Hematopoietic multipotent progenitor cell treated with erythropoietin and hydrocortisone succinate and interleukin-3 and kit ligand, for 4 days (in vitro differentiated cells): Measurements from ENCODE around the gene LMX1A.

Experiments
- DNase-seq: peaks from one replicate; pipeline ENCODE4 v3.0.0-alpha.2; 2015

The LMX1A gene

GRCh38 chr1:165259236-165259635 is 97.3 kb downstream of the LMX1A start:
- DNase-seq, result no peak

DNA sequence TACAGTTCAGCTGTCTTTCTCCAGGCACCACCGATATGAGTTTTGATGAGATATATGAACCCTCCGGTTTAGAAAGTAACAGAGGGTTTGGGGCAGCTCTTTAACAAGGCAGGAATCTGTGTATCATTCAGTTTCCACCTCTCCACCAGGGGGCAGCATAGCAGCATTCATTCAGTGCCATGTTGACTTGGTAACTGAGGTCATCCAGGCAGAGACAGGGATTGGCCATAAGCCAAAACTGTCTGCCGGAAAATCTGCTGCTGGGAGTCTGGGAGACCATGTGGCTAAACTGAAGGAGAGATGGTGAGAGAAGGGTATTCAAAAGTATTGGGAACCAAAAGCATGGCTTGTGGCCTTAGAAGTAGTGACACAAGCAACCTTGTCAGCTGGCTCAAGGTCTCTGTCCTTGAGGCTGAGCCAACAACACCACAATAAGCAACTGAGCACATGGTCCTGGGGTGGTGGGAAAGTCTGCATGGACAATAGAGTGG is 98.5 kb downstream of the LMX1A start:
- DNase-seq, result peak; percentile 69

DNA sequence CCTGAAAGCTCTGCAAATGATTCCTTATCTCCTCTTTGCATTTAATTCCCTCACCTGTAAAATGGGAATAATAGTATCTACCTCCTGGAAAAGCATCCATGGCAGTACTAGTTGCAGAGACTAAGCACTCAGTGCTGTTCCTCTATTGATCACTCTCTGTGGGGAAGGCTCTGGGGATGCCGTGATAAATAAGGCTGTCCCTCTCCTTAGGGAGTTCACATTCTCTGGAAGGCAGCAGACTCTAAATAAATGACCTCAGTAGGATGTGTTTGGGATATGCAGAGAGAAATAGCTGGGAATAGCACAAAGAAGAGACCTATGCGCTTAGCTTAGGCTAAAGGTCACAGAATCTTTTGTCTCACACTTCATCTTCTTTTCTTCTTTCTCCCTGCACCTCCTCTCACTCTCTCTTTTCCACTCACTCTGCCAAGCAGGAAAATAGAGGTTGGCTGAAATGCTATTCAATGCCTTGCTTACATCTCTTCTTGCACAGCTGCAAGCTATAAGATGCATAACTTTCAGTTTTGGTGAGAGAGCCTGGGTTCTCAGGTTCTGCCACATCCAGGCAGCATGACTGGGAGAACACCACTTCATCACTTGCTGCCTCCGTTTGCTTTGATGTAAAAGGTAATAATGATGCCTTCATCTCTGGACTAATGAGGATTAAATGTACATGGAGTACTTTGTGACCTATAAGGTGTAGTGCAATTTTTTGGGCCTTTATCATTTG is 101.5 kb downstream of the LMX1A start:
- no peak for DNase-seq

GRCh38 chr1:165254376-165254775 is 102.1 kb downstream of the LMX1A start:
- no peak for DNase-seq

GRCh38 chr1:165253818-165254254 is 102.7 kb downstream of the LMX1A start:
- DNase-seq, result no peak

GRCh38 chr1:165248969-165249571 is 107.4 kb downstream of the LMX1A start:
- DNase-seq, result no peak

DNA sequence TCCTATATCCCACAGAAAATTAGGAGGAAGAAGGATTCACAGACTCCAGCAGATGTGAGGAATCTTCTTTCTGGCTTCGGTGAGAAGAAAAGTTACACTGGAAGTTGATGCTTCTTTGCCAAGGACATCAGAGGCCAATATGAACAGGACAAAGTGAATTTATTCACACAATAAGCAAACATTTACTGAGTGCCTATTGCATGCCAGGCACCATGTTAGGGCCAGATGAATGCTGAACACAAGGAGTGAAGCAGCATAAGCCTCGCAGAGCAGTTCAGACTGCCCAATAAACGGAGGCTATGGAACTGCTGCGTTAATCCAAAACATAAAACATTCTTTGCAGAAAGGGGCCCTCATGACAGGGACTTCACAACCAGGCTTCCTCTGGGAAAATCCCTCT is 114.6 kb downstream of the LMX1A start:
- DNase-seq, result no peak

DNA sequence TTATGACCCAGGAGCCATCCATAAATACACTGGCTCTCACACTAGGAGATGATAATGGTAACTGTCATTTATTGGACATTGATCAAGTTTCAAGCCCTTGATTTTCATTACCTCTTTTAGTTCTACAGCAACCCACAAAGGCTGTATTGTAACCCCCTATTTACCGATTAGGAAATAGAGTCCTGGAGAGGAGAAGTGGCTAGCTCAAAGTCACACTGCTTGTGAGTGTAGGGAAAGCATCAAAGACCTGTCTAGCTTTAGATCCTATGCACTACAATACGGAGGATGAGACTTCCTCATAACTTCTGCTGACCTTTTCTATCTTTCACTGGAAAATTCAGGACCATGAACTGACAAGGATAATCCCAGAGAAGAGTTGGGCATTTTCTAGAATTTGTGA is 115.2 kb downstream of the LMX1A start:
- no peak for DNase-seq

DNA sequence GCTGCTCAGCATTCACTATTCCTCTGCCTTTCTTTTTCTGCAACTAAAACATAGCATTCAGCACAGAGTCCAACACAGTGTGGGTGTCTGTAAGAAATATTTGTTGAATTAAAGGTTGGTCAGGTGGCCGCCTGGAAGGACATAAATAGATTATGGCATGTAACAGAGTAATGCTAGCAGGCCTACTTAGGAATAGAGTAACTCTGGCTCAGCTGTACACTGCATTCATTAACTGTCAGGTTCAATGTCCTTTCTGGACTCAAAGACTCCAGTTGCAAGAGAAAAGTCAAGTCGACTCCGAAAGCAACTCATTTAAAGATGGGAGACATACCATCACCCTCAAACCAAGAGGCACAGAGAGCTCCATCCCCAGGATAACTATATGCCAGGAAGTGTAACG is 116.0 kb downstream of the LMX1A start:
- no peak for DNase-seq

DNA sequence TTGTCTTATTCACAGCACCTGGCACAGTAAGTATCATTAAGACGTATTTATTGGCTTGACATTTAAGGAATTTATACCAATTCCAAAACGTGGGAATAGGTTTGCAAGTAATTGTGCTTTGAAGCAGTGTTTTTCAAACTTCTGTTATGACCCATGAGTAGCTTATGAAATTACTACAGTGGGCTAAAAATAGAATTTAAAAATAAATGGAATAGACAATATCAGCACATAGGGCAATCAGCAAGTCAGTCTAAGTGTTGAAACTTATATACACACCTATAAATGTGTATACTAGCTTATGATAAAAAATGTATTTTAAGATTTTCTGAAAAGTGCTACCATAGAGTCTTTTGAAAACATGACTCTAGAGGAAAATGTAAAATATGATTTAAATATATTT is 116.6 kb downstream of the LMX1A start:
- no peak for DNase-seq

GRCh38 chr1:165235777-165236291 is 120.7 kb downstream of the LMX1A start:
- DNase-seq, result peak; percentile 11

DNA sequence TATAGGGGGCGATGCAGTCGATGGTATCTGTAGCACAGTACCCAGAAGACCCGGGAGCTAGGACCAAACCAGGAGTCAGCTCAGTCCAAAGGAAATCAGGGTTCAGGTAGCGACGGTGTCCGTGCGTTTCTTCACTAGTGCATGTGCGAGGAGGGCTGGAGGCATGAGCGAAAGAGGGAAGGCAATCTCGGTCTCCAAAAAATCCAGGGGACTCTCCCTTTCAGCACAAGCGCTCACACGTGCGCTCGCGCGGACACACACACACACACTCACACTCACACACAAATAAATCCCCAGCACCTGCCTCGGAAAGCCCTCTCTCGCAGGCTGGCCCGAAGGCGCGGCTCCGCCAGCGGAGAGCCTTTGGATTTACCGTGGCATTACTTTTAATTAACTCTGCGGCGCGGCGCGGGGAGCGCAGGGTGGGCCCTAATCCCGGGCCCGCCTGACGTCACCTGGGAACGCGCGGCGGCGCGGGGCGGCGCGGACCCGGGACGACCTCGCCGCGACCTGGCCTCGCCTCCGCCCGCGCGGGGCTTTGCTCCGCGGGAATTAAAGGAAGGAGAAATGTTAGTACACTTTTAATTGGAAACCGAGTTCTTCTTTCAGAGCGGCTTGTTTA is 121.2 kb downstream of the LMX1A start:
- DNase-seq, result no peak

DNA sequence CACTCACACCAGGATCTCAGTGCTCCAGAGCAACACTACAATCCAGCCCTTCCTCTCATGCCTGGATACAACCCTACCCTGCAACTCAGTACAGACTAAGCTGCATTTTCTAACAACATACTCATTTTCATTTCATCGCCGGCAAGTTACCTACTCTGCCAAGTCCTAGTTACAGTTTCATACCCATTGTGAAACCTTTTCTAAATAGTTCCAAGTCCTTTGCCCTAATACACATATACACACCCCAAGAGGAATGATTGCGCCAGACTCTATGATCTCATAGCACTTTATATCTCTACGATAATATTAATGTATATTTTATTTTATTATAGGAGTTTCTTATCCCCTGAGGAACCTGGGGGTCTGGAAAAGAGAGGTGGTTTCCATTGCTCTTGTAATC is 122.4 kb downstream of the LMX1A start:
- no peak for DNase-seq

DNA sequence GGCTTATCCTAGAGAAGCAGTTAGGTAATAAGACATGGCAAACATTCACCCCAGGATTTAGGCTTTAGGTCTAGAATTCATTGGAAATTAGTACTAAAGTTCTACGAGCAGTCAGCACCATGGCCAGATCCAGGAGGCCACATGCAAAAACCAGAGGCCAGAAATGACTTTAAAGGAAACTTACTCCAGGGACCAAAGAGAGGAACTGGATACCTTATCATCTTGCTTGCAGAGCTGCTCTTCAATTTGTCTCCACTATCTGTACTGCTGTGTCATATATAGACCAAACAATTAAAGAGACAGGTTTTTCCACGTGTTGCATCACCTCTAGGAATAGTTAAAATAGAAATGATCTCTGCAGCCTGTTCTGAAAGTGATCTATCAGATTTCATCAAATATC is 127.8 kb downstream of the LMX1A start:
- peak; percentile 41 for DNase-seq

DNA sequence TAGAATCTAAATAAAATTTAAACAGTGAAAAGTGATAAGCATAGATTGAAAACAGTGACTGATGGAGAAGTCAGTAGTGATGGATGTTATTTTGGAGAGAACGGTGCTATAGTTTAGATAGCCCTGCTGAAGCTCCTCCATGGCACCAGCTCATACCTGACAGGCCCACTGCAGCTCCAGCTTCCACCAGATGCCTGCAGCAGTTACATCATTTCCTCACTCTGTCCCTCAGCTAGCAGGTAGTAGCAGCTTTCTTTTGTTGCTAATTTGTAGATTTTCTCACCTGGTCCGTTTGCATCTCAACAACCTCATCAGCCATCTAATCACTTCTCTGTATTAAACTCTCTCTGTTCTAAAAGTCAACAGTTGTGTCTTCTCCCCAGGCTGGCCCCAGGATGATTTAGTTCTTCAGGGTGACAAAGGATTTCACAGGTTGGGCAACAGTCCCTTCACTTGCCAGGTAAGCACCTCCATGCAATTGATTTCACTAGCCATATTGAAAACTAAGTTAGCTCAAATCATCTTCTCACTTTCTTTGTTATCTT is 128.3 kb downstream of the LMX1A start:
- DNase-seq, result no peak

GRCh38 chr1:165226326-165226725 is 130.2 kb downstream of the LMX1A start:
- no peak for DNase-seq

GRCh38 chr1:165225650-165226049 is 130.9 kb downstream of the LMX1A start:
- DNase-seq, result no peak

DNA sequence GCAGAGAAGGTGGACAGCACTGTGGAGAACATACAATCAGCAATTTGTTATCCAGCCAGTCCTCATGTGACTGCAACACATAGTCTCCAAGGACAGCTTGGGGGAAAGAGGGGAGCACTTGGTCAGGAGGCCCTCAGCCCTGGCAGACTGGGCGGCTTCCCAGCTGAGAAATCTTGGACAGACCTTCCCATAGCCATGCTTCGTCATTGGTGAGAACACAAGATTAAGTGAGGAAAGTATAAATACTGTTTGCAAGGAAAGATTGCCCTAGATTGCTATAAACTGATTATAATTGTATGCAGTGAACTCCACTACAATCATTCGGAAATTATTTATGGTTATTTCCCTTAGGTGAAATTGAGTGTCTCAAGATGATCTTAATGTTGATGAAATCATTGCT is 131.5 kb downstream of the LMX1A start:
- no peak for DNase-seq

DNA sequence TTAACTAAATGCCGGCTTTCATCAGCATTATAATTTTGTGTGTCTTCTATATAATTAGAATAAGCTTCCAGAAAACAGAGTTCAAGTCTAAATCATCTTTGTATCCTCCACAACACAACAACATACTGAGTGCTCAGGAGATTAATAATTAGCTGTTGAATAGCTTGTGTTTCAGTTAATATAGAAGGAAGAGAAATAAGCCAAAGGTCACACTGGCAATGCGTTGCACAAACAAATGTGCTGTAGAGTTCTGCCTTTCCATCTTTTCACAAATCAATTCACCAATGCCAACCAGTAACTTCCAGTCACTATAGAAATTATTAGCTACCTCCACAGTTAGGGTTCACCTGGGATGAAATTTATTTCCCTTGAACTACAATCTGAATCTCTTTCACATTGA is 132.0 kb downstream of the LMX1A start:
- DNase-seq, result no peak

GRCh38 chr1:165222580-165222979 is 133.9 kb downstream of the LMX1A start:
- no peak for DNase-seq

DNA sequence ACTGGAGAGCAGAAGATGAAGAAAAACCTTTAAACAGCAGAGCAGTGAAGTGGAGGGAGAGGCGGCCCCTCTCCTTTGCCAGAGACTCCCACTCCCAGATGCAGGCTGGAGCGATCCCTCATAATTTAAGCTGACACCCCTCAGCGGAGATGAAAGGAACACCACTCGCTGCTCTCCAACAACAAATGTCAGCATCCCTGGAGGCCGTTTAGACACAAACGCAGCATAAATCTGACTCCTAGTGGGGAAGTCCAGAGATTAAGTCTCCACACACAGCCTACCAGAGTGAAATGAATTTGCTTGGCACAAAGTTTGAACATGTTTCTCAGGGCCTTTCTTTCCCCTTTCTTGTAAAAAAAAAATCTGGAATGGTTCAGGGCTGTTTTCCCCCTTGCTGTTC is 137.8 kb downstream of the LMX1A start:
- no peak for DNase-seq

DNA sequence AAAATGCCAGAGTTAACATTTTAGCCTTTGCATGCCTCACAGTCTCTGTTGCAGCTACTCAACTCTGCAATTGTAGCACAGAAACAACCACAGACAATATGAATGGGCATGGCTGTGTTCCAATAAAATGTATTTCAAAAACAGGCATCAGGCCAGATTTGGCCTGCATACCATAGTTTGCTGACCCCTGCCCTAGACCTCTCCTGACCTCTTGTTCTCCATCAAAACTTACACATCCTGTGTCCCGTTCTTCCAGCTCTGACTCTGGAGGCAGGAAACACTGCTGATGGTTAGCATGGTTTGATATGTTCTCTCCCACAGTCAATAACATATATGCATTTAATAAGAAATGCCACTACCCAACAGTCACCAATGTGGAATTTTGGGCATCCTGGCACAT is 138.6 kb downstream of the LMX1A start:
- DNase-seq, result no peak

DNA sequence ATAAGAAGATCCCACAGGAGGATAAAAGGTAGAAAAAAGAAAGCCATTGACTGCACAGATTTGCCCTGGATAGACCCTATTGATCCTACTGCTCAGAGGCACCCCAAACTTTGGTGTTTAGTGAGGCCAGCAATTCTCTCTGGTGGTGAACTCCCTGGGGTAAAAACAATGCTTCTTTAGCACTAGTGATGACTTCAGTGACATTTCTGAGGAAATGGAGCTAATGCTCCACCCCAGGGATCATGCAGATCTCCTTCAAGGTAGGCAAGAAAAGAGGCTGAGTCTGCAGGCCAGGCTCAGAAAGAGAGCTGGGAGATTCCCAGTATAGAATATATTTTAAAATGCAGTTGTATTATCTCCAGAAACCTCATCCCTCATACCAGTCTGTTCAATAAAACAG is 140.3 kb downstream of the LMX1A start:
- no peak for DNase-seq

DNA sequence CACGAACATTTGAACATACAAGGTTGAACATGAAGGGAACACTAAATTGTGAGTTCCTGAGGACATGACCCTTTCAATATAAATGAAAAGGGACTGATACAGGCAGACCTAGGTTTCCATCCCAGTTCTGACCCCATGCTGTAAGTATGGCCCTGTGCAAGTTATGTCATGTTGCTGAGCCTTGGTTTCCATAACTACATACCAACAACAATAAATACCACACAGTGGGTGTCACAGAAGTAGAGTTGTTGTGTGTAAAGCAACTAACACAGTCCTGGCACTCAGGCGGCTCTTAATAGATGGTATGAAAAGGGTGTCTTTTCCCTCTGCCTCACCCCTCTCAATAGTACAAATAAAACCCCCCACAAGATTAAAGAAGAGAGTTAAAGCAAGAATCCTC is 140.8 kb downstream of the LMX1A start:
- no peak for DNase-seq
